Calu3 (cell line): Measurements from ENCODE around the gene ADTRP. TPM values are rescaled to one million over a fixed set of nuclear protein-coding genes. Genes with fewer than 3 reads are reported as not detected.
"Not testable (repeated sequence)": the region's sequence is repeated elsewhere in the genome, so short reads cannot be mapped to it uniquely, and the experiment has no call there.

ENCODE experiments used
- BruUV-seq: library from RNA; stranded (reverse); fragments of 400-500 nt; replicated peaks from 2 replicates; lab custom pipeline; 2021; lab: Mats Ljungman, UMichigan
- CTCF ChIA-PET: fragments of 300-600 bp; sonication (Branson Sonifier 250); formaldehyde crosslinking; loops from one replicate; lab custom pipeline; 2022; ENCODE audit warnings: antibody characterized with exemption; lab: Charles Lee
- DNase-seq: peaks from one replicate; pipeline ENCODE4 v3.0.0; 2022
- H3K27ac Mint-ChIP-seq: one replicate; pipeline ENCODE4 v1.8.0; 2022; ENCODE audit warnings: mixed read lengths; ENCODE audit not compliant: unreplicated experiment
- H3K27me3 Mint-ChIP-seq: one replicate; pipeline ENCODE4 v1.8.0; 2022; ENCODE audit warnings: mixed read lengths; ENCODE audit not compliant: unreplicated experiment
- H3K36me3 Mint-ChIP-seq: one replicate; pipeline ENCODE4 v1.8.0; 2022; ENCODE audit warnings: mild to moderate bottlenecking, moderate library complexity, mixed read lengths; ENCODE audit not compliant: insufficient read depth, unreplicated experiment
- H3K4me1 Mint-ChIP-seq: one replicate; pipeline ENCODE4 v1.8.0; 2022; ENCODE audit warnings: mild to moderate bottlenecking, low read depth, mixed read lengths; ENCODE audit not compliant: unreplicated experiment
- H3K4me3 Mint-ChIP-seq: one replicate; pipeline ENCODE4 v1.8.0; 2022; ENCODE audit warnings: mild to moderate bottlenecking, low read depth, moderate library complexity, mixed read lengths; ENCODE audit not compliant: unreplicated experiment
- H3K9me3 Mint-ChIP-seq: one replicate; pipeline ENCODE4 v1.8.0; 2022; ENCODE audit warnings: low read depth, mixed read lengths; ENCODE audit not compliant: unreplicated experiment
- CTCF ChIP-seq: fragments of 200-600 bp; IDR thresholded peaks from one replicate; pipeline ENCODE4 v1.8.0; 2022; ENCODE audit warnings: antibody characterized with exemption; ENCODE audit not compliant: unreplicated experiment
- intact Hi-C: fragments of 100-400 bp; cut with micrococcal nuclease; formaldehyde crosslinking; loops from one replicate; pipeline ENCODE4 v1.10.0; 2022; ENCODE audit not compliant: unreplicated experiment
- total RNA-seq: library from RNA; stranded (reverse); gene quantifications from 2 replicates; pipeline ENCODE4 v1.2.3, GENCODE V29; 2022

Gene ADTRP
- total RNA-seq, 1 experiment from 2014 or later, result 0.54 TPM

- H3K4me3 Mint-ChIP-seq, result no peak overlapping the region
- no peaks in the 10 kb centered on the region for H3K36me3 Mint-ChIP-seq
- no peak for TF ChIP-seq CTCF
- CTCF ChIA-PET, result no interaction called here
- DNase-seq, result no peak
- peaks cover 16% of the 10 kb centered on the region for H3K4me1 Mint-ChIP-seq
- BruUV-seq, result no TSS peak
- peaks cover 2% of the 10 kb centered on the region for H3K9me3 Mint-ChIP-seq
- intact Hi-C loops, result no loop called here
- H3K27me3 Mint-ChIP-seq, result no peaks in the 10 kb centered on the region
- no peak overlapping the region for H3K27ac Mint-ChIP-seq
Observed at GRCh38 chr6:11699576-11699975, 79.0 kb downstream of the ADTRP start.

- intact Hi-C loops, result no loop called here
- BruUV-seq, result no TSS peak
- Mint-ChIP-seq H3K4me1 (no peaks in the 10 kb centered on the region), H3K27me3 (no peaks in the 10 kb centered on the region), H3K27ac (no peak overlapping the region), H3K4me3 (no peak overlapping the region), H3K9me3 (peaks cover 2% of the 10 kb centered on the region), H3K36me3 (no peaks in the 10 kb centered on the region)
- CTCF ChIA-PET, result no interaction called here
- TF ChIP-seq CTCF, result no peak
- no peak for DNase-seq
Observed at GRCh38 chr6:11692451-11693376, 85.9 kb downstream of the ADTRP start.

DNA sequence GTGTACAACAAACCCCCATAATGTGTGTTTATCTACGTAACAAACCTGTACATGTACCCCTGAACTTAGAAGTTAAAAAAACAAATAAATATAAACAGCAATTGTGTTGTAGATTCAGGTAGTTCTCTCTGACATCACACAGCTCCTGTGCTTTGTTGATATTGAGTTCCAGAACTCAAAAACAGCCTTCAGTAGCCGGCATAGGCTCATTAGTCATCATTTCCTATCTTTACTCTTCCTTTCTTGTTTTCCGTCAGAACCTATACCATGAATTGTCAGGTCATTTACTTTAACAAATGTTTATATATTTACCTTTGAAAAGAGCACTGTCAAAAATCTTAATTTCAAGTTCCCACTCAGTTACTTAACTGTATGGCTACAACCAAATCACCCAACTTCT lies 88.8 kb downstream of the ADTRP start:
- no TSS peak for BruUV-seq
- Mint-ChIP-seq H3K4me3 (no peak overlapping the region), H3K27me3 (no peaks in the 10 kb centered on the region), H3K27ac (no peak overlapping the region), H3K9me3 (no peaks in the 10 kb centered on the region), H3K4me1 (peaks cover 9% of the 10 kb centered on the region), H3K36me3 (no peaks in the 10 kb centered on the region)
- DNase-seq, result no peak
- intact Hi-C loops, result no loop called here
- CTCF ChIA-PET, result no interaction called here
- no peak for TF ChIP-seq CTCF

- CTCF ChIA-PET, H3K4me3 Mint-ChIP-seq, H3K27me3 Mint-ChIP-seq, BruUV-seq, H3K36me3 Mint-ChIP-seq, H3K9me3 Mint-ChIP-seq, H3K27ac Mint-ChIP-seq, DNase-seq, intact Hi-C loops: not testable (repeated sequence)
- peaks cover 12% of the 10 kb centered on the region for H3K4me1 Mint-ChIP-seq
Observed at GRCh38 chr6:11689400-11689799, 89.2 kb downstream of the ADTRP start.

- Mint-ChIP-seq H3K27ac (no peak overlapping the region), H3K4me1 (peaks cover 12% of the 10 kb centered on the region), H3K36me3 (no peaks in the 10 kb centered on the region), H3K4me3 (no peak overlapping the region), H3K9me3 (no peaks in the 10 kb centered on the region), H3K27me3 (no peaks in the 10 kb centered on the region)
- CTCF ChIA-PET, result no interaction called here
- no TSS peak for BruUV-seq
- no peak for TF ChIP-seq CTCF
- no peak for DNase-seq
- intact Hi-C loops, result no loop called here
Observed at GRCh38 chr6:11688425-11688709, 90.2 kb downstream of the ADTRP start.
